Psoas muscle (tissue), 8 donors: ENCODE measurements around the gene AXIN1. TPM values are rescaled to one million over a fixed set of nuclear protein-coding genes. Genes with fewer than 3 reads are reported as not detected.
"Not testable (repeated sequence)": the region's sequence is repeated elsewhere in the genome, so short reads cannot be mapped to it uniquely, and the experiment has no call there.

Experiments
- ATAC-seq, 4 donors: fragments of 200-7000 bp; cut with Tn5 transposase; one replicate each; pipeline ENCODE4 v1.9.1; 2020; ENCODE audit warnings: moderate library complexity in 3 of 4, mild to moderate bottlenecking in 2 of 4
- DNase-seq, 2 donors: peaks; one replicate each; pipeline ENCODE4 v3.0.0-alpha.2; 2020
- H3K27ac ChIP-seq: fragments of 200-600 bp; one replicate; pipeline ENCODE4 v1.8.0; 2022
- H3K27me3 ChIP-seq, 3 donors: fragments of 200-600 bp in 1 of 3; one replicate each; pipeline versions ENCODE4 v1.6.1 to v1.8.0; 2013 to 2022; ENCODE audit warnings: low read length in 2 of 3, mild to moderate bottlenecking in 2 of 3, moderate library complexity in 1 of 3; ENCODE audit not compliant: insufficient read depth in 3 of 3
- H3K36me3 ChIP-seq, 2 donors: fragments of 200-600 bp in 1 of 2; one replicate each; pipeline versions ENCODE4 v1.6.1 to v1.8.0; 2013 to 2022; ENCODE audit warnings: low read depth in 1 of 2, mild to moderate bottlenecking in 1 of 2, moderate library complexity in 1 of 2; ENCODE audit not compliant: insufficient read depth in 1 of 2
- H3K4me1 ChIP-seq: fragments of 200-600 bp; one replicate; pipeline ENCODE4 v1.8.0; 2022
- H3K4me3 ChIP-seq: fragments of 200-600 bp; one replicate; pipeline ENCODE4 v1.8.0; 2022; ENCODE audit warnings: mild to moderate bottlenecking
- H3K9me3 ChIP-seq: fragments of 200-600 bp; one replicate; pipeline ENCODE4 v1.8.0; 2022
- CTCF ChIP-seq: fragments of 200-600 bp; IDR thresholded peaks from one replicate; pipeline ENCODE4 v1.8.0; 2022; ENCODE audit warnings: antibody characterized with exemption
- WGBS, 3 donors: extraction: QIAGEN DNeasy Blood & Tissue Kit; methylation state at CpG; one replicate each; pipeline versions ENCODE4 v1.1.6 to v1.1.7; 2013; 5-methylcytosine and 5-hydroxymethylcytosine counted together
- intact Hi-C, 2 donors: fragments of 100-400 bp; cut with DNase I; formaldehyde crosslinking; loops; one replicate each; pipeline versions ENCODE4 v1.11.0 to v1.14.2; 2022
- polyA plus RNA-seq, 3 donors: library from polyadenylated mRNA; stranded (reverse); fragments of 200-250 nt; gene quantifications; one replicate each; pipeline ENCODE4 v1.2.3, GENCODE V29; 2013
- total RNA-seq, 4 donors: library from RNA; stranded (reverse); fragmentation: NEBNext Ultra II Directional in 2 of 4; extraction: Animal tissue kit (Norgen Biotek cat#: 25700) in 2 of 4; gene quantifications; one replicate each; pipeline versions ENCODE4 v1.2.1 to v1.2.4, GENCODE V29; 2021 to 2023
- donor health status: healthy with polysubstance abuse.
- donor health status: DM: no; HTN: no; CAD: no; lungs with moderate emphysema.
- donor health status: Bipolar disorder and iron deficiency.
- donor health status: healthy.
- donor health status: DM: yes; HTN: yes; CAD: no.
- donor health status: DM: no; HTN: no; CAD: no.
- donor health status: DM: no; HTN: no; CAD: no.
- donor health status: DM: yes; HTN: yes; CAD: no.

The AXIN1 gene
- total and polyA plus RNA-seq, 7 donors: 12.1 to 32.3 (median 23.2) TPM

- Histone ChIP-seq H3K4me3 (no peak overlapping the region), H3K4me1 (peaks cover 21% of the 10 kb centered on the region), H3K27ac (no peak overlapping the region), H3K36me3 (no peaks in the 10 kb centered on the region), H3K27me3 (no peaks in the 10 kb centered on the region), H3K9me3 (no peaks in the 10 kb centered on the region)
- ATAC-seq (no peak), DNase-seq (no peak)
- intact Hi-C loops: no loop called here
- 80 to 88% (median 85%) methylated on average over 10 of the region's 10 CpGs for WGBS, 3 donors
- no peak for TF ChIP-seq CTCF
These were observed 36.8 kb upstream of the AXIN1 start for GRCh38 chr16:389352-389751.

DNA sequence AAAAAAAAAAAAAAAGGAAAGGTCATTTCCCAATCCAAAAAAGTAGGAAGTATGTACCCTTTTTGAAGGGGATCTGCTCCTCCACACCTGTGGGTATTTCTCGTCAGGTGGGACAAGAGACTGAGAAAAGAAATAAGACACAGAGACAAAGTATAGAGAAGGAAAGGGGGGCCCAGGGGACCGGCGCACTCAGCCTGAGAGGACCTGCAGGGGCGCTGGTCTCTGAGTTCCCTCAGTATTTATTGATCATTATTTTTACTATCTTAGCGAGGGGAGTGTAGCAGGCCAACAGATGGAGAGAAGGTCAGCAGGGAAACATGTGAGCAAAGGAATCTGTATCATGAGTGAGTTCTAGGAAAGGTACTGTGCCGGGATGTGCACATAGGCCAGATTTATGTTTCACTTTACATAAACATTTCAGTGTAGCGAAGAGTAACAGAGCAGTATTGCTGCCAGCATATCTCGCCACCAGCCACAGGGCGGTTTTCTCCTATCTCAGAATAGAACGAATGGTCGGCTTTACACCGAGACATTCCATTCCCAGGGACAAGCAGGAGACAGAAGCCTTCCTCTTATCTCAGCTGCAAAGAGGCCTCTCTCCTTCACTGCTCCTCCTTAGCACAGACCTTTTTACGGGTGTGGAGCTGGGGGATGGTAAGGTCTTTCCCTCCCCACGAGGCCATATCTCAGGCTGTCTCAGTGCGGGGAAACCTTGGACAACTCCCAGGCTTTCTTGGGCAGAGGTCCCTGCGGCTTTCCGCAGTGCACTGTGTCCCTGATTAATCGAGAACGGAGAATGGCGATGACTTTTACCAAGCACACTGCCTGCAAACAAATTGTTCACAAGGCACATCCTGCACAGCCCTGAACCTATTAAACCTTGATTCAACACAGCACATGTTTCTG is 35.5 kb upstream of the AXIN1 start:
- WGBS, 3 donors: 33 to 41% (median 40%) methylated on average over 20 of the region's 20 CpGs
- peak overlapping the region; percentile 19 for H3K4me3 ChIP-seq
- peak overlapping the region; percentile 32 for H3K27ac ChIP-seq
- H3K9me3 ChIP-seq, intact Hi-C loops, H3K36me3 ChIP-seq, H3K27me3 ChIP-seq, DNase-seq: not testable (repeated sequence)
- peaks cover 33% of the 10 kb centered on the region for H3K4me1 ChIP-seq
- peak in 1 of 4 donors; percentile 22 for ATAC-seq

GRCh38 chr16:386641-387156 is 34.2 kb upstream of the AXIN1 start:
- WGBS, 3 donors: 32 to 67% (median 38%) methylated on average over 19 of the region's 19 CpGs
- ATAC-seq (peak in 1 of 4 donors; percentile 2), DNase-seq (no peak)
- TF ChIP-seq CTCF: no peak
- Histone ChIP-seq H3K36me3 (no peaks in the 10 kb centered on the region), H3K9me3 (no peaks in the 10 kb centered on the region), H3K27ac (peak overlapping the region; percentile 70), H3K4me3 (peak overlapping the region; percentile 2), H3K4me1 (peaks cover 40% of the 10 kb centered on the region), H3K27me3 (no peaks in the 10 kb centered on the region)
- intact Hi-C loops: no loop called here

GRCh38 chr16:383326-384051 is 31.0 kb upstream of the AXIN1 start:
- intact Hi-C loops: no loop called here
- ATAC-seq: no peak

More at GRCh38 chr16:383326-384051, 31.0 kb upstream of the AXIN1 start:
- Histone ChIP-seq H3K4me1 (peaks cover 48% of the 10 kb centered on the region), H3K36me3 (no peaks in the 10 kb centered on the region), H3K27me3 (no peaks in the 10 kb centered on the region), H3K9me3 (no peaks in the 10 kb centered on the region), H3K27ac (peak overlapping the region; percentile 82), H3K4me3 (peak overlapping the region; percentile 96)
- 55 to 59% (median 59%) methylated on average over 33 of the region's 33 CpGs for WGBS, 3 donors
- TF ChIP-seq CTCF: no peak
- DNase-seq: no peak
